Large intestine (tissue), 3 donors: ENCODE measurements around the gene STXBP5. TPM values are rescaled to one million over a fixed set of nuclear protein-coding genes. Genes with fewer than 3 reads are reported as not detected.

Experiments
- DNase-seq, 2 donors: peaks; one replicate each; pipeline versions ENCODE4 v3.0.0 to v3.0.0-alpha.2; 2013
- H3K27ac ChIP-seq: one replicate; pipeline ENCODE4 v1.5.1; 2013; ENCODE audit warnings: low read length
- H3K27me3 ChIP-seq: 2 replicates; pipeline ENCODE4 v1.6.1; 2013; ENCODE audit warnings: low read length; ENCODE audit not compliant: control insufficient read depth, insufficient read depth
- H3K36me3 ChIP-seq: 2 replicates; pipeline ENCODE4 v1.6.1; 2013; ENCODE audit warnings: low read length; ENCODE audit not compliant: control insufficient read depth, insufficient read depth
- H3K4me1 ChIP-seq: one replicate; pipeline ENCODE4 v1.6.1; 2013; ENCODE audit warnings: low read length; ENCODE audit not compliant: control insufficient read depth, insufficient read depth
- H3K4me3 ChIP-seq: one replicate; pipeline ENCODE4 v1.5.1; 2013; ENCODE audit warnings: low read length
- H3K9me3 ChIP-seq: one replicate; pipeline ENCODE4 v1.6.1; 2013; ENCODE audit warnings: mild to moderate bottlenecking, low read depth, low read length, moderate library complexity; ENCODE audit not compliant: control insufficient read depth
- WGBS: methylation state at CpG from one replicate; pipeline ENCODE4 v1.1.5; 2013; ENCODE audit warnings: low lambda C conversion rate; ENCODE audit not compliant: insufficient coverage; 5-methylcytosine and 5-hydroxymethylcytosine counted together
- polyA plus RNA-seq: library from polyadenylated mRNA; unstranded; fragments of 120-200 nt; gene quantifications from one replicate; pipeline ENCODE4 v1.2.1, GENCODE V29; 2013

Gene STXBP5
- polyA plus RNA-seq, 1 donor = 20.5 TPM

DNA sequence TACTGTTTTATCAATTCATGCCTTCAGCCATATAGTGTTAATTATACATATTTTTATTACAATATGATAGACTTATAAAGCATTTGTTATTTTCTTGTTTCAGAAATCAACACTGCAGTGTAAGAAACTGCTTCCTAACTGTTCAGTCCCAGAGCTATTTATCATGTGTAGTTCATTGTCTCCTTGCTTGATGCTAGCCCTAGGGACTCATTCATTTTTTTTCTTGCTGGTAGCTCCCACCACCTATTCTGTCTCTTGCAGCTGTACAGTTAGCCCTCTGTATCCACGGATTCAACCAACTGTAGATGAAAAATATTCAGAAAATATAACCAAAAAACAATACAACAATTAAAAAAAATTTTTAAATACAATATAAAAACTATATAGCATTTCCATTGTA lies 121.3 kb downstream of the STXBP5 start:
- Histone ChIP-seq H3K27me3 (no peaks in the 10 kb centered on the region), H3K36me3 (peaks cover 19% of the 10 kb centered on the region), H3K4me3 (no peak overlapping the region), H3K27ac (no peak overlapping the region), H3K4me1 (no peaks in the 10 kb centered on the region), H3K9me3 (no peaks in the 10 kb centered on the region)
- DNase-seq = no peak
- WGBS = 83% methylated on average over 1 of the region's 1 CpG

DNA sequence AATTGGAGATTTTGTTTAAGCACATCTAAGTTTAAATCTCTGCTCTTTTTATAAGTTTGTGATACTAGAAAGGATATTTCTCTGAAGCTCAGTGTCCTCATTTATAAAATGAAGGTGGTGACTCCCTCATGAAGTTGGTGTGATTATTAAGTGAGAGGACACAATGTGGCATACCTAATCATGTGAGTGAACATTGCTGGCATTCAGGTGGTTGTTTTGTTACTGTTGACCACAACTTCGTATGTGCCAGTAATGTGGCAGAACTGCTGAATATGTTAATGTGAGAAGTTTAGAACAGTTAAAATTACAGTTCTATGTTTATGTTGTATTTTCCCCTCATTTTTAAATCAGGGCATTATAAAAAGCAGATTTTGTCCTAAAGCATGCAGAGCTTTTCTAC lies 127.2 kb downstream of the STXBP5 start:
- WGBS = 100% methylated on average over 1 of the region's 1 CpG

DNA sequence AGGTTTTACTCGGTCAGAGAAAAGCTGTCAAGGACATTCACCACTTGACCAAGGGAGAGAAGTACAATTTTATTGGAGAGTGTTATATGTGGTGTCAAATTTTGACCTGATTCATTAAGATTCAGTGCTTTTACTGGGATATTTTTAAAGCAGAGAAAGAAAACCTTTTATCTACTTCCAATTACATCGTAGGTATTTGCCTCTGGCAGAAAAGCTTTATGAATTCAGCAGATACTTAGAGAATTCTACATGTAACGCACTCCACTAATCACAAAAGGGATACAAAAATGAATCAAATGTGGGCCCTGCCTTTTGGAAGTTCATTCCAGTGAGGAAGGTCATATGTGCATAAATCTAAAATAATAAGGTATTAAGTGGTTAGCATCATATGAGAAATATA lies 133.7 kb downstream of the STXBP5 start:
- WGBS = 73% methylated on average over 2 of the region's 3 CpGs
- no peak for DNase-seq
- H3K4me3 ChIP-seq = no peak overlapping the region

More for the DNA sequence above, 127.2 kb downstream of the STXBP5 start:
- no peak for DNase-seq
- H3K4me1 ChIP-seq = no peaks in the 10 kb centered on the region
- H3K27ac ChIP-seq = no peak overlapping the region
- H3K27me3 ChIP-seq = no peaks in the 10 kb centered on the region
- H3K9me3 ChIP-seq = no peaks in the 10 kb centered on the region
- H3K4me3 ChIP-seq = no peak overlapping the region
- peaks cover 20% of the 10 kb centered on the region for H3K36me3 ChIP-seq

DNA sequence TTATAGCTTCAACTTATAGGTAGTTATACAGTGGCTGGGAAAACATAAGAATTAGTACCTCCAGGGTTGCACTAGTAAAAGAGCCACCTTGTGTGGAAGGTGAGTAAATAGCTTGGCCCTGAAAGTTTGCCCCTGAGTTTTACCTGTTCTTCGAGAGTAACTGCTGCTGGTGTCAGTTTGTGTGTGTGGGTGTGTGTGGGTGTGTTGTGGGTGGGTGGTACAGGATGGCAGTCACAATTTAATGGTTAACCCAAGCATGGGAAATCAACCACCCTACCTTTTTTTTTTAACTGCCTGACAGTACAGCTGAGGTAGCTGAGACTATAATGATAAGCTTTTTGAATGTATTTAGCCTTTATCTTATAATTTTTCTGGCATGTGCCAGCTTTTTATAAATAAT lies 137.3 kb downstream of the STXBP5 start:
- no peaks in the 10 kb centered on the region for H3K27me3 ChIP-seq
- H3K4me3 ChIP-seq = no peak overlapping the region
- no peaks in the 10 kb centered on the region for H3K4me1 ChIP-seq
- no peak overlapping the region for H3K27ac ChIP-seq
- DNase-seq = peak; percentile 44 to 71
- WGBS = no CpG with 5 or more reads among the region's 1 CpG
- no peaks in the 10 kb centered on the region for H3K9me3 ChIP-seq
- H3K36me3 ChIP-seq = peaks cover 16% of the 10 kb centered on the region

More for the DNA sequence above, 133.7 kb downstream of the STXBP5 start:
- Histone ChIP-seq H3K36me3 (peaks cover 8% of the 10 kb centered on the region), H3K9me3 (no peaks in the 10 kb centered on the region), H3K4me1 (no peaks in the 10 kb centered on the region), H3K27ac (no peak overlapping the region), H3K27me3 (no peaks in the 10 kb centered on the region)

DNA sequence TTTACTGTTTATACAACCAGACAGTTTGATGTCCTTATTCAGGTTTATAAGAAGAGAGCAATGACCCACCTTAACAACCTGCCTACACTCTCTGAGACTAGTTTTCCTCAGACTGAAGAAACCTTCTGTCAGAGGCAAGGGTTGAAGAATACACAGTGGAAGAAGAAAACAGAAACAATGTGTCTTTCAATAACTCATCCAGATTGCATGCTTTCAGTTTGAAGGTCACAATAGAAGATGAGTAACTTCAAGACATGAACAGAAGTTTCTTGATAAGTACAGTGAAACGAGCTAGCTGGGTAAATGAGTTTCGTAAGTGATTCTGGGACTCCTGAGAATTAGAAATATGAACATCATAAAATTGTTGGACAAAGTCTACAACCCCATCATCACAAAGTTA lies 141.7 kb downstream of the STXBP5 start:
- H3K27me3 ChIP-seq = no peaks in the 10 kb centered on the region
- no peak overlapping the region for H3K4me3 ChIP-seq
- no peak for DNase-seq
- no peaks in the 10 kb centered on the region for H3K9me3 ChIP-seq
- no peak overlapping the region for H3K27ac ChIP-seq
- no CpG with 5 or more reads among the region's 2 CpGs for WGBS
- peaks cover 14% of the 10 kb centered on the region for H3K36me3 ChIP-seq
- no peaks in the 10 kb centered on the region for H3K4me1 ChIP-seq

DNA sequence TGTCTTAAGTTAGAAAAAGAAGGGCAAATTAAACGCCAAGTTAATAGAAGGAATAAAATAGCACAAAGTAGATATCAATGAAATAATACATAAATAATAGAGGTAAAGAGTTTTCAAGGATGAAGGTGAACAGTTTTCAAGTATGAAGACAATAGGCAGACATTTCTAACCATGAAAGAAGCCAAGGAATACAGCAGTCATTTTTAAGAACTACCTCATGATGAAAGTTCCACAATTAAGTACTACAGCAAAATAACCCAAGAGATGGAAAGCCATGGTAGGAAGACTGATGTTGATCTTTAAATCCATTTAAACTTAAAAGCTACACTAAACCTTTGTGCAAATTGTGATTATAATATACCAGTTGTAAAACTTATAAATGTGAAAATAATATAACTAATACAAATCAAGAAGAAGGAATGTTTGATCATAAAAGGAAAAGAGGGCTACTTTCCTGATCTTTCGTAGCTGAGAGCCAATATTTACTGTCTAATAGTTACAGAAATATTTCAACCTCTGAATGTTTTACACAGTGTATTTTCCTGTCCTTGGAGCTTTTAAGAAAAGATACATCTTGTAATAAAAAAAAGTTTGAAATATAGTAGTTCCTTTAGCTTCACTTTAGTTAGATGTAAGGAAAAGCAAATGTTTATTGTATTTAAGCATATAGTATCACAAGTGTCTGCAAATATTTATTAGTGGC lies 143.1 kb downstream of the STXBP5 start:
- H3K4me1 ChIP-seq = no peaks in the 10 kb centered on the region
- WGBS = 100% methylated on average over 1 of the region's 2 CpGs
- peaks cover 14% of the 10 kb centered on the region for H3K36me3 ChIP-seq
- no peak for DNase-seq
- H3K27me3 ChIP-seq = no peaks in the 10 kb centered on the region
- H3K9me3 ChIP-seq = no peaks in the 10 kb centered on the region
- H3K27ac ChIP-seq = no peak overlapping the region
- no peak overlapping the region for H3K4me3 ChIP-seq

DNA sequence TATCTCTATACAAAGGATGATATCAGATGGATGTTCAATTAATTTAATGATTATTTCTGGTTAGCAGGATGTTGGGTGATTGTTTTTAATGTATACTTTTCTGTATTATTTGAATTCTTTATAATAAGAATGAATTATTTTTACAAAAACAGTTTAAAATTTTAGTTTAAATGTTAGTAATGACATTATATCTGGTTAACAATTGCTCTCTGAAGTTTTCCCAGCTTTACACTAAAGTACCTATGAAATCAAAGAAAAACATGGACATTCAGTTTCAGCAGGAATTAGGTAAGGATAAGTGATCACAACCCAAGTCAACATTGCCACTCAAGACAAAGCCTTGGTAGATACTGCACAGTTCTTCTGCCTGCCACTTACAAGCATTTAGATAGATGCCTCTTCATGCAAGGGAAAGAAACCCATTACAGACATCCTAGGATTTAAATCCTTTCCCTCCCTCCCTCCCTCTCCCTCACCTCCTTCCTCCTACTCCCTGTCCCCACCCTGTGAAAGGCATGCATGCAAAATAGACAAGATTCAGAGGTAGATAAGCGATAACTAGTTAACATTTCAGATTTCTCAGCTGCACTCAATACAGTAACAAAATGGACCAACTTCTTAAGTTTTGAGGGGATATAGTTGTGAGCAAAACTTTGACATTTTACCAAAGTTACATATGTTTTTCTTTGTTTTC lies 143.8 kb downstream of the STXBP5 start:
- H3K36me3 ChIP-seq = peaks cover 14% of the 10 kb centered on the region
- no peaks in the 10 kb centered on the region for H3K4me1 ChIP-seq
- no peaks in the 10 kb centered on the region for H3K9me3 ChIP-seq
- no CpG with 5 or more reads among the region's 1 CpG for WGBS
- no peak overlapping the region for H3K27ac ChIP-seq
- DNase-seq = no peak
- no peak overlapping the region for H3K4me3 ChIP-seq
- no peaks in the 10 kb centered on the region for H3K27me3 ChIP-seq

DNA sequence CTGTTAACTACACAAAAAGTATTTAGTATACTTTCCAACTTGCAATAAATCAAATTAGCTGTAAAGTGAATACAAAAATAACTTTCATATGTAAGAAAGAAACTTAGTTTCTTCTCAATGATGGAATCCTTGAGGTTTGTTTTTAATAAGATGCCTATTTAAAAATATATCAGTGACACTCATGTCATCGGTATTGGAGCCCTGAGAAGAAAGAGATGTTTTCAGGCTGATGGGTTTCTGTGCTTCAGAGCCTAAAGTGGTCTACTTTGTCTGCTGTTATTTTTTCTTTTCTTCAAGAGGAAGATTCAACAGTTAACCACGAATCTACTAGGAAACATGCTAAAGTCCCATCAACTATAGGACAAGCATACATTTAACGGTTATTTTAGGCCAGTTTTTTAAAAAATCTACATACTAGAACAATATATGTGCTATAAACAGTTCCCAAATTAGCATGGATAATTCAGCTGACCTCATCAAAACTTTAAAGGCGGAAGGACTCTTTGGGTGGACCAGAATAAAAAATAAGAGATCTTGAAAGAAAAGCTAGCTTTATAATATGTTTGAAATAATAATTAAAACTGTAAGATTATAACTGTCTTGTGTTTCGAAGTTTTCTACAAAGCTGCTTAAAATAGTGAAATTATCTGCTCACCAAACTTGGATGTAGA lies 157.2 kb downstream of the STXBP5 start:
- WGBS = 100% methylated on average over 5 of the region's 5 CpGs

DNA sequence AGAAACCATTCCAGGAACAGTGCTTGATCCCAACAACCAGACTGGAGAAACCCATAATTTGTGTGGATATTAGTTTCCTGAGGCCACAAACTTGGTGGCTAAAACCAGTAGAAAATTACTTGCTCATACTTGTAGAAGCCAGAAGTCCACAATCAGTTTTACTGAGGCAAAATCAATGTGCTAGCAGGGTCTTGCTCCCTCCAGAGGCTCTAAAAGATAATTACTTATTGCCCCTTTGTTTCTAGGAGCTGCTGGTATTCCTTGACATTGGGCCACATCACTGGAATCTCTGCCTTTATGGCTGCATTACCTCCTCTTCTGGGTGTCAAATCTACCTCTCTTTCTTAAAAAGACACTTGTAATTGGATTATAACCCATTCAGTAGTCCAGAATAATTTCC lies 162.1 kb downstream of the STXBP5 start:
- no peak for DNase-seq
- H3K27me3 ChIP-seq = no peaks in the 10 kb centered on the region
- no peak overlapping the region for H3K4me3 ChIP-seq
- no peak overlapping the region for H3K27ac ChIP-seq
- no peaks in the 10 kb centered on the region for H3K4me1 ChIP-seq
- no peaks in the 10 kb centered on the region for H3K9me3 ChIP-seq
- peaks cover 28% of the 10 kb centered on the region for H3K36me3 ChIP-seq

More for the DNA sequence above, 157.2 kb downstream of the STXBP5 start:
- peaks cover 32% of the 10 kb centered on the region for H3K36me3 ChIP-seq
- H3K9me3 ChIP-seq = no peaks in the 10 kb centered on the region
- no peaks in the 10 kb centered on the region for H3K27me3 ChIP-seq
- no peak overlapping the region for H3K4me3 ChIP-seq
- no peak overlapping the region for H3K27ac ChIP-seq
- no peaks in the 10 kb centered on the region for H3K4me1 ChIP-seq
- no peak for DNase-seq

DNA sequence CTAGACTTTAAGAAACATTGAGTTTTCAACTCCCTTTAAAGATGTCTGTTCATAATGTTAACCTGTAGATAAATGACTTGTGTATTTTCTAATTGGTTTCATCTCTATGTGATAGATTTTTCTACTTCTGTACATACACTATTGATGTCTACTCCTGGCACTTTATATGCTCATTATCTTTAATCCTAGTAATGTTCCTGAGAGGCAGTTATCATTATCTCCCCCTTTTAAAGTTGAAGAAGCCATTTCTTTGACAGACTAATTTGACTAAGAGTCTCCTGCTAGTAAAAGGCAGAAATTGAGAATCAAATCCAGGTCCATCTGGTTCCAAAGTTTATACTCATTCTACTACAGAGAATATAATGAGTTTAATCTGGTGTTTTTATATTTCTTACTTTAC lies 167.1 kb downstream of the STXBP5 start:
- Histone ChIP-seq H3K4me3 (no peak overlapping the region), H3K9me3 (no peaks in the 10 kb centered on the region), H3K36me3 (peaks cover 10% of the 10 kb centered on the region), H3K4me1 (no peaks in the 10 kb centered on the region), H3K27ac (no peak overlapping the region), H3K27me3 (no peaks in the 10 kb centered on the region)
- DNase-seq = no peak
